ENCODE results near the gene TPPP.

The TPPP gene

DNA sequence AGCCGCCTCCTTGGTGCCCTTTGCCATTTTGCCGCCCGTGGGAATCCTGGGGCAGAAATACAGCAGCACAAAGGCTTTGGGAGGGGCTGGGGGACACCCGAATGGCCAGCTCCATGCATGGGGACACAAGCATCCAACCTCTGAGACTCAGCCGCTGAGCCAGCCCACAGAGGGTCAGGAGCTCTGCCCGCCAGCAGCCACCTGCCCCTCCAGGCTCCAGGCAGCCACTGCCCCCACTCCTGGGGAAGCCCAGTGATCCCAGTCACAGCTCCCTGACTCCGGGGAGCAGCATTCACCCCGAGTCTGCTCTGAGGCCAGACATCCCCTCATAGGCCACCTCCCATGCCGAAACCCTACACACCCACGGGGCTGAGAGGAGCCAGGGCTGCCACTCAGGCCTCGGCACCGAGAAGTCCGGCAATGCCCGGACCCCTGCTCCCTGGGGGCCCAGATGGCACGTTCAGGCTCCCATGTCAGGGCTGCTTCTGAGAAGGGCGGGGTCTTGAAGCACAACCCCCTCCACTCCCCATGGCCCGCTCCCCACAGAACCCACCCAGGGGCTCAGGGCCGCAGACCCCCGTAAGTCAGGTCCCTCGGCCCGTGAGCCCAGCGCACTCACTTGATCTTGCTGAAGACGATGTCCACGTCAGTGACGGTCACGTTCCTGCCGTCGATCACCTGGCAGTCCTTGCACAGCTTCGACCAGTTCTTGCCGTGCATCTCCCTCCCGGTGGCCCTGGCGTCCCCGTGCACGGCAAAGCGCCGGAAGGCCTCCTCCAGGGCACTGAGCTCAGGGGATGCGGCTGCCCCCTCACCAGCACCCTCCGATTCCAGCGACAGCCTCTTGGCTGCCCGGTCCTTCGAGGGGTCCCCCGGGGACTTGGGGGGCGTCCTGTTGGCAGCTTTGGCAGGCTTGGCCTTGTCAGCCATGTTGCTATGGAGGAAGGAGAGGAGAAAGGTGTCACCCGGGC, 15.7 kb downstream of the TPPP start:
- no peak for DNase-seq (ENCODE audit: low read depth)

DNA sequence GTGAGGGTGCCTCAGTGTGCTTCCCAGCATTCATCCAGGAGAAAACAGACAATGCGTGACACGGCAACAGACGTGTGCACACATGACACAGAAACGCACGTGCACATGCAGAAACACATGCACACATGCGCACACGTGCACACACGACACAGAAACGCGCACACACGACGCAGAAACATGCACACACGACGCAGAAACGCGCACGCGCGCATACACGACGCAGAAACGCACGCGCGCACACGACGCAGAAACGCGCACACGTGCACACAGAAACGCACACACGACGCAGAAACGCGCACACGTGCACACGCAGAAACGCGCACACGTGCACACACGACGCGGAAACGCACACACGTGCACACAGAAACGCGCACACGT, 16.5 kb downstream of the TPPP start:
- no peak for DNase-seq (ENCODE audit: low read depth)

DNA sequence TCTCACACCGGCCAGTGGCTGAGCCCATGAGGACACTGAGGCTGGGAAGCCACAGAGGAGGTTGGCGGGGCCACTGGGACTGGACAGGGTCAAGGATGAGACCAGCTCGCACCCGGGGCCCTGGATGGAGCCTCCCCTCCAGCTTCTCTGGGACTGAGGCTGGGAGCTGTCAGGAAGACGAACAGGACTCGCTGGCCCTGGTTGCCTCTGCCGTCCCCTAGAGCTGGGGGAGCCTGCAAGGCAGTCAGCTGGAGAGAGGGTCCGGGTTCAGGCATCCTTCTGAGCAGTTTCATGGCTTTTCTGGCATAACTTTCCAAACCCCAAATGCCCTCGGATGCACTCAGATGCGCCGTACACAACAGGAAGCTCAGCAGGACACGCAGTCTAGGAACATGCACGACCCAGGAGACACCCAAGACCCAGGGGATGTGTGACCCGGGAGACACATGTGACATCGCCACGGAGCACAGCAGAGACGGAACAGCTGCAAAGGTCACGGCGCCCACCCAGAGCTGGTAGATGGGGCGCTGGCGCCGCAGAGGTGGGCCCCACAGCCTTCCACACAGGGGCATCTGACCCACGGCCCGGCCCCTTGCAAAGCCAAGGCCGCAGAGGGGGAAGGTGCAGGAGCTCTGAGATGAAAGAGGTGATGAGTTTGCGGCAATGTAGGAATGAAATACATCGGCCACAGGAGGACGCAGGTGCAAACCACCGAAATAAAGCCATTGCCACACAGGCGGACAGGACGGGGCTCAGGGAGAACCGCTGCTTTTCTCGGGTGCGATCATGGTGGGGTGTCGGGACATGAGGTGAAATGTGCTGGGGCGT, 17.1 kb downstream of the TPPP start:
- no peak for DNase-seq (ENCODE audit: low read depth)

DNA sequence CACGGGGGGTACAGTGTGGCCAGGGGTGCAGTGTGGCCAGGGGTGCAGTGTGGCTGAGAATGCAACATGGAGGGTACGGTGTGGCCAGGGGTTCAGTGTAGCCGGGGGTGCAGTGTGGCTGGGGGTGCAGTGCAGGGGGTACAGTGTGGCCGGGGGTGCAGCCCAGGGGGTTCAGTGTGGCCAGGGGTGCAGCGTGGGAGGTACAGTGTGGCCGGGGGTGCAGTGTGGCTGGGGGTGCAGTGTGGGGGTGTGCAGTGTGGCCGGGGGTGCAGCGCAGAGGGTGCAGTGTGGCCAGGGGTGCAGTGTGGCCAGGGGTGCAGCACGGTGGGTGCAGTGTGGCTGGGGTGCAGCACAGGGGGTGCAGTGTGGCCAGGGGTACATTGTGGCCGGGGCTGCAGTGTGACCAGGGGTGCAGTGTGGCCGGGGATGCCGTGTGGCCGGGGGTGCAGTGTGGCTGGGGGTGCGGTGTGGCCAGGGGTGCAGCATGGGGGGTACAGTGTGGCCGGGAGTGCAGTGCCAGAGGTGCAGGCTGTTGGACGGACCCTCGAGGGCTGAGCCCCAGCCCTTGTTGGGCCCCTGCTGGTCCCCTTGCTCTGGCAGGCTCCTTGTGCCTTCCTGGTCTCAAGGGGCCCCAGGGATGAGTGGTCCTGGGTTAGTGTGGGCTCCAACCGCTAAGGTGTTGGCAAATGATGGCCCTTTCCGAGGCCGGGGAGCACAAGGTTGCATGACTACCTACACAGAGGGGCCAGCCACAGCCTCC, 17.9 kb downstream of the TPPP start:
- DNase-seq (ENCODE audit: low read depth) = no peak

DNA sequence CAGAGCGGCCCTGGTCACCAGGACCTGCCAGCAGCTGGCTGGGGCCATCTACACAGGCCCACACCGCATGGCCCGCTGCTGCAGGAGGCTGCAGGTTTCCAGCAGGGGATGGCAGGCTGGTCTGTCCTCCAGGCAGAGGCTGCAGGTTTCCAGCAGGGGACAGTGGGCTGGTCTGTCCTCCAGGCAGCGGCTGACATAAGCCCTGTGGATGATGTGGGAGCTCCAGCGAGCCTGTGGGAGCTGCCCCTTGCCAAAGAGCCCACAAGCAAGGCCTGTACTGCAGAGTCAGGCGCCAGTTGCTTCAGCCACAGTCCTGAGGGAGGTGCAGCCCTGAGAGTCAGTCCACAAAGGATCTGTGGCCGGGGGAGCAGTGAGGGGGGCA, 18.5 kb downstream of the TPPP start:
- no peak for DNase-seq (ENCODE audit: low read depth)

DNA sequence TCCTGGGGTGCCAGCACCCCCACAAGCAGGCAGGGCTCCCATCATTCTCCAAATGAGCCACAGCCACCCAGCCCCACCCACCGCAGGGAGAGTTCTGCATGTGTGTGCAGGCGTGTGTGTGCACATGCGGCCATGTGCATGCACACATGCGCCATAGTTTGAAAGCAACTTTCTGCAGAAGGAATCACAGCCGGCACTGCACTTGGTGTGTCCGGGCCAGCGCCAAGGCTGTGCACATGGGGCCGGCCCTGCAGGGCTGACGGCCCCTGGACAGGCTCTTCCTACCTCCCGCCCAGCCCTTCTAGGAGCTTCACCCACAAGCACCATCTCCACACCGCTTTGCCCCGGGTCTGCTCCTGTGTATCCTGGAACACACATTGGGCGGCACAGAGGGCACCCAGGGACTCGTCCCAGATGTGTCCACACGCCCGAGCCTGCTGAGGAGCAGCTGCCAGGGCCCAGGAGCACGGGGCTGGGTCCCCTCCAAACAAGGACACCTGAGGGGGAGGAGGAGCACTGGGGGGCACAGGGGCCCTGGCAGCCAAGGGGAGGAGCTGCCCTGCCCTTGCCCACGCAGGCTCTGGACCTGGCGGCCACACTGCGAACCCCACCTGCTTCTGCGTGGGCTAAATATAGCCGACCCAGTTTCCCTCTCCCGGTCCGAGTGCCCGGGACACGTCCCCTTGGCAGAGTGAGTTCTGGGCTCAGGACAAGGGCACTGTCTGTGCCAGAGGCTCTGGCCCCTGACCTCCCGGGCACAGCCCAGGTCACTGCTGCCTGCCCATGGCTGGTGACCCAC, 19.1 kb downstream of the TPPP start:
- no peak for DNase-seq (ENCODE audit: low read depth)

DNA sequence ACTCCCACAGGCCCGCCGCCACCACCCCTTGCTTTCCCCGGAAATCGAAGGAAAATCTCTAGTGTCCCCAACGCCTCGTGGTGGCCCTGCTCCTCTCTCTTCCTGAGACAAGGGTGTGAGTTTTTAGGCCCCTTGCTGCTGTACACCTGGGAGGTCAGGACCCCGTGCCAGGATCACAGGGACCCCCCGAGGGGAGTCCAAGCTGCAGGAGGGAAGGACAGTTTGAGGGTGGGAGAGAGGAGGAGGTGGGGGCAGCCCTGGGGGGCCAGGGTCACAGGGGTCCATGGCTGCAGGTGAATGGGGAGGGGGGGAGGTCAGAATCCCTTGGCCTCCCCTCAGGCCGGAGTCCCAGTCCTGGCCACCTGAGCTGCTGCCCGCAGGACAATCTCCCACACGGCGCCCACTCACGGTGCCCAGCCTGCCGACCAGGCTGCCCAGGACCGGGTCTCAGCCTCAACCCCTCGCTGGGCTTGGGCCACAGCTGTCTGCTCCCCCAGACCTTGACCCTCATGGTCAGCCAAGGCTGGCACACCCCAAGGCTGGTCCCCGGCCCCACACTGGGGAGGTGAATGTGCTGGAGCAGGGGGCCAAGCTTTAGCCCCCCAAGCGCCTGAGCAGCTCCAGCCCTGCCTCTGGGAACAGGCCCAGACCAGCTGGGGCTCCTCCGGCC, 19.9 kb downstream of the TPPP start:
- no peak for DNase-seq (ENCODE audit: low read depth)

DNA sequence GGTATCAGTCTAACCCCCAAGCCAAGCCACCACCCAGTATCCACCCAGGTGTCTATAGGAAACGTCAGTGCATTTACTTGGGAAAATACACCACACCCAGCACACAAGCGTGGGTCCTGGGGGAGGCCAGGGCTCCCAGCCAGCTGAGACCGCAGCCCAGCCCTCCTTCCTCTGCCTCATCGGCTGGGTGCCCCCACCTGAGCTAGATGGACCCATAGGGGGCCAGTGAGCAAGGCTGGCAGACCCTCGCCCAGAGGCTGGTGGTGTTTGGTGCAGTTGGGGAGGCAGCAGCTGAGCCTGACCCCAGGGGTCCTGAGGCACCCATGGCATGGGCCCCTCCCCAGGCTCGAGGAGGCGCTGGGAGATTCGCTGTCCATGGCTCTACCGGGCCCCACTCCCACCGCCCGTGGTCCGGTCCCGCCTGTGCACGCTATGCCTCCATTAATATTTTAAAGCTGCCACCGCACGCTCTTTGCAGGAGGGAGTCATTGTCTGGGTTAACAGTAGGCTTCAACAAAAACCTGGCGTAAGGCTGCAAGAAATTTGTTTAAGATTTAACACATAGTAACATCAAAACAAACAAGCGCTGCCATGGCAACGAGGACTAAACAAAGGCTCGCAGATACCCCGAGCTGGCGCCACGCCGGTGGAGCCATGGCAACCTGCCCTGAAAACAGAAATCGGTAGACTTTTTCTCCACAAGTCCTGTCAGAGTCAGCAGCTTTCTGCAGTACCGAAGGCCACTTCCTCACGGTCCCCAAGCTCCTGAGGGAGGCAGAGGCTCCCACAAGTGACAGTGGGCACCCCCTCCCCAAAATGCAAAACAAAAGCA, 20.6 kb downstream of the TPPP start:
- DNase-seq (ENCODE audit: low read depth) = peak; percentile 47

DNA sequence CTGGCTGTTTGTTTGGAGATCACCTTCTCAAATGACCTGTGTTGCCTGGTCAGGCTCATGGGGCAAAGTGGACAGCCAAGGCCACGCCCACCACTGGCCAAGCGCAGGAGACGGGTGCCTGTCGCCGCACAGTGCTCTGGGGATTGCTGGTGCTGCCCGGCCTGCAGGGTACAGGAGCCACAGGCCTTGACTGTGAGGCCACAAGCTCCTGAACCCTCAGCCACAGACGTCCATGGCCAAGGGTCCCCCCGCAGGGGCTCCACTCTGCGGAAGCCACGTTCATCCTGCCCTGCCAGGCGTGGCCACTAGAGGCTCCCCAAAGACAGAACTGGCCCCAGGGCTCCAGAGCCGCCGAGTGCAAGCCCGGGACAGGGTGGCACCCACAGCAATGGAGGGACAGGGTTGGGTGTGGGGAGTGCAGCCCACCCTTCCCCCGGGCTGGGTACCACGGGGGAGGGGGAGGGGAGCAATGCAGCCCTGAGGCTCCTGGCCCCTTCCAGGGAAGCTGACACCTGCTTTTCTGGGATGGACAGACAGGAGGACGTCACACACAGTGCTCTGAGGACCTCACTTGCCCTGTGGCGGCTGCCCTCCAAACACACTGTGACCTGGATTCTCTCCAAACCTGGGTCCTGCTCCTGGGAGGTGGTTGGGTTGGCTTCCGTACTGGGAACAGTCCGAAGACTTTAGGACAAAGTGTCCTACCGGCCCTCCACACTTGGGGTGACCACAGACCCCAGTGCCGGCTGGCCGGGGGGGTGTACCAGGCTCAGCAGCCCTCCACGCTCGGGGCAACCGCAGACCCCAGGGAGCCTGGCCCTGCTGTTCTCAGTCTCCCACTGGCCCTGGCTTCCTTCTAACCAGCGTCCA, 21.5 kb downstream of the TPPP start:
- peak; percentile 14 for DNase-seq (ENCODE audit: low read depth)

DNA sequence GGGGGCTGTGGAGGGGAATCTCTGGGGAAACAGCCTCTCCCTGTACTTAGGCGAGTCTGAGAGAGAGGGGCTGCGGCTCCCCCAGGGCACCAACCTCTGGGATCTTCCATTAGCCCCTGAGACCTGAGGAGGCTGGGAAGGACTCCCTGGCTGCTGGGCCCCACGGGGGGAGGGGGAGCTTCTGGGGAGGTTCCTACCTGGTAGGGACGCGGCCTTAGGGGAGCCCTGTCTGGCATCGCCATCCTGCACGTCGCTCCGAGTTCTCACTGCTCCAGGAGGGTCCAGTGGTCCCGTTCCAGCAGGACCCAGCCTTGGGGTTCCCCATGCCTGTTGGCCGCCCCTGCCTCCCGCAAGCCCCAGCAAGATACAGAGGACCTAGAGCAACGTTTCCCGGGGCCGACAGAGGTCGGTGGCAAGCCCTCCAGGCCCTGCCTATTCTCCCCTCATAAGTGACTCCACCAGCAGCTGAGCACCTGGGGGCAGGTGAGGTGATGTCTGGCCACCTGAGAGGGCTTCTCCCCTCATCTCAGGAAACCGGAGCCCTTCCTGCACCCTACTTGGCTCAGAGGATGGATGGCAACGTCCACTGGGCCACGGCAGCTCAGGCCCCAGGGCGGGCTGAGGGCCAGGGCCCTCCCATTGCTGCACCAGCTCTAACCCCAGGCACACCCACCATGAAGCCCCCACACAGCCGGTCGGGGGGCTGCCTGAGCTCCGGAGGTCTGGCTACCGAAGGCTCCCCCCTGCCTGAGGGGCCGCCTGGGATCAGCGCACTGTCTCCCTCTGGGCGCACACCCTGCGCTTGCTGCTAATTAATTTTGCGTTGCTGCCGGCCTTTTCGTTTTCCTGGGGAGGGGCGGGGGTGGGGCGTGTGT, 22.5 kb downstream of the TPPP start:
- DNase-seq (ENCODE audit: low read depth) = no peak

DNA sequence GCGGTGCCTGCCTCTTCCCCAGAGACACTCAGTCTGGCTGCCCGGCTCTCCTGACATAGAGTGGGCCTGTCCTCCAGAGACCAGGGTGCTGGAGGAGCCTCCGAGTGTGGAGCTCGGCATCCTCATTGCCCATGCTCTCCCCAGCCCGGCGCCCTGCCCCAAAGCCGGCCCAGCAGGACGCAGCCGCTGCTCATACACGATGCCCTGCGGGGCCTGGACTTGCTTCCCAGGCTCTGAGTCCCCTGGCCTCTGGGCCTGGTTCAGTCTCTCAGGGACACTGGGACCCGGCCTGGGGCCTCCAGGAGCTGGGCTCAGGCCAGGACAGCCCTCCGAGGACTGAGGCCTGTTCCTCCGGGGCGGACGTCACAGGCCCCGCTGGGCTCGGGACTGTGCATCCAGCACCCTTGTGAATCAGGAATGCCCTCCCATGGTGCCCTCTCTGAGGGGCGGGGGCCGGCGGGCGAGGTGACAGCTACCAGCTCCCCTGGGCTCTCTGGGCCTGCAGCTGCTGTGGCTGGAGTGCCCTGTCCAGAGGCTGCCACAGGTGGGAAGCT, 23.2 kb downstream of the TPPP start:
- no peak for DNase-seq (ENCODE audit: low read depth)

DNA sequence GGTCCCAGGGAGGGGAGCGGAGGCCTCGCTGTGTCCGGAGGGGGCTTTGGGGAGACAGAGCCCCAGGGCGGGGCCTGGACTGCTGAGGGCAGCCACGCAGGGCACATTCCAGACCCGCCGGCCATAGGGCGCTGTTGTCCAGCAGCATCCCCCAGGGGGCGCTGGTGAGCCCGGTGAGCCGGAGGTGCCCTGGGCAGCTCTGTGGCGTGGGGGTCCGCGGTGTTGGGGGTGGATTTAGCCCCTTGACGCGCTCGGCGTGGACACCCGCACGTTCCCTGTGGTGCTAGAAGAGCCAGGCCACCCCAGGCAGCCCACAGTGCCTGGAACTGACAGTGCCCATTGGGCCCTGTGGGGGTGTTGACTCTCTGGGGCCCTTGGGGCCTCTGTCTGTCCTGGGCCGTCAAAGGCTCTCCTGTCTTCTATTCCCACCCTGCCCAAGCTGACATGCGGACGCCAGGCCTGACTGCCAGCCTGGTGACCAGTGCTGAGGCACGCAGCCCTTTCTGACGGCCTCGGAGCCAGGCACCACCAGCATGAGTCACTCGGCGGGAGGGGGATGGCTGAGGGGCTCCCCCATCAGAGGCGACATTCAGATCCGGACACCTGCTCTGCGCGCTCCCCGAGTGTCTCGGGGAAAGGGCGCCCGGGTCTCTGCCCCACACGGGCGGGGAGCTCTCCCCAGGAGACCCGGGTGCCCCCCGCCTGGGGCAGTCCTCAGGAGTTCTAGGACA, 23.9 kb downstream of the TPPP start:
- no peak for DNase-seq (ENCODE audit: low read depth)

DNA sequence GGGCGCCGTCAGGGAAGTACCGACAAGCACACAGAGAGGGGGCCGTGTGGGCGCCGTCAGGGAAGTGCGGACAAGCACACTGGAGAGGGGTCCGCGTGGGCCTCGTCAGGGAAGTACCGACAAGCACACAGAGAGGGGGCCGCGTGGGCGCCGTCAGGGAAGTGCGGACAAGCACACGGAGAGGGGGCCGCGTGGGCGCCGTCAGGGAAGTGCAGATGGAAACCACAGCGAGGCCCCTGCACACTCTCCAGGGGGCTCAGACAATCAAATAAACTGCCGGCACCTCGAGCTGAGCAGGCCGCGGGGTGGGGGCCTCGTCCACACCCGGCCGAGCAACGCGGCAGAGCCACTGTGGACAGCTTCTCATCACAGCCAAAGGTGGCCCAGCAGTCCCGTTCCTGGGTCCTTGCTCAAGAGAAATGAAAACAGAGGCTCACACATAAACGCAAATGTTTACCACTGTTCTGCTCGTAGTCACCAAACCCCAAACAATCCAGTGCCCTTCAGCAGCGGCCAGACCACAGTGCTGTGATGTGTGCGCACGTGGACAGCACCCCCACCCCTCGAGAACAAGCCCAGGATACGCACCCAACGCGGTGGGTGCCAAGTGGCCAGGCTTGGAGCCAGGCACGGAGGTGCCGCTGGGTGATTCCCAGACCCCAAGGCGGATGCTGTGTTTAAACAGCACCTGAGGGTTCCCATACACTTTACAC, 24.7 kb downstream of the TPPP start:
- DNase-seq (ENCODE audit: low read depth) = no peak

DNA sequence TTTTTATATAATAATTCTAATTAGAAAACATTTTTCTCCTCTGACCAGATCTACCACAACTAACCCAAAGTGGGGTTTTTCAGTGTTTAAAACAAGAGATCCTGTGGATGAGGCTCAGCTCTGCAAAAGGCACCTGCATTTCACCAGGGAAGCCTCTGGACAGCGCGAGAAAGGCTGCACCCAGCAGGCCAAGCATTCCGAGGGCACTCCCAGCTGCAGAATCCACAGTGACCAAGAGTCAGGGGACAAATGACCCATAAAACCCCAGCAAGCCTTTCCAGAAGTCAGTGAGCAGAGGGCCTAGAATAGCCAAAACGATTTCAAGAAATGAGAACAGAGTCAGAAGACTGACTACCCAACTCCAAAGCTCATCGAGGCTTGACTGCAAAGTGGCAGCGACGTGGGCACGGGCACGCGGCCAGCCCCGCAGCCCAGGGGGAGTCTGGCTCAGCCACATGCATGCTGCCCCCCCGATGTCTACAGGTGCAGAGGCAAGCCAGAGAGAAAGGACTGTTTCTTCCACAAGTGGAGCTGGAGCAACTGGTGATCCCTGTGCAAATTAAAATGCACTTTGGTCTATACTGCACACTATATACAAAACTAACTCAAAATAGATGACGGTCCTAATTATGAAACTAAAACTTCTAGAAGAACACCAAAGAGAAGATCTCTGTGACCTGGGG, 26.2 kb downstream of the TPPP start:
- no peak for DNase-seq (ENCODE audit: low read depth)

DNA sequence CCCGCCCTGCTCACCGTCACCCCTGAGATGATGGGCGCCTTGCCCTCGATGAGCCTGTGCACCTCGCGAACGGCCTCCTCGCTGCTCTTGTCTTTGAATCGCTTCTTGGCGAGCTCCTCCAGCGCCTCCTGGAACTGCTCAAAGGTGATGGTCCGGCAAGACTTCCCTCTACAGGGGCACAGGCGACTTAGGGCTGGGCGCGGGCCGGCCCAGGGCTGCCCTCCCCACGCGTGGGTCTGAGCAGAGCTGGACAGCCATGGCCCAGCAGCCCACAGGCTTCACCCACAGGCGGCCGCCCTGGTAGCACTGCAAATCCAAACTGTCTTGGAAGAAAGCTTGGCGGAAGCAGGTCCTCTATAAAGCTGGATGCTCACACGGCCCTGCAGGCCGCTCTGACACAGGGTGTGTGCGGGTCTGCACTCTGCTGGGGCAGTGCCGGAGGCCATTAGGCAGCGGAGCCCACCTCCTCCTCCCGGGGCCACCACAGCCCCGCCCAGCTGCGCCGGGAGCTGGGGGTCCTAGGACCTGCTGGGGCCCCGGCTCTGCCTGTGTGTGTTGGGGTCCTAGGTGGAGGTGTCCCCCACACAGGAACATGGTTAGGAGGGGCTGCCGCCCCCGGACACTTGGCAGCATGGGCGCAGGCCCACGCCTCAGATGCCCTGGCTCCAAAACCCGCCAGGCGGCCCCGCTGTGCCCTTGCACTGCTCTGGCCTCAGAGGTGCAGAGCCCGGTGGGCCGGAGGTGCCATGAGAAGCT, 27.0 kb downstream of the TPPP start:
- DNase-seq (ENCODE audit: low read depth) = no peak
